IMR-90 (cell line): ENCODE measurements around the gene SRSF2. TPM values are rescaled to one million over a fixed set of nuclear protein-coding genes. Genes with fewer than 3 reads are reported as not detected.

Source experiments
- ATAC-seq: fragments of 200-7000 bp; cut with Tn5 transposase; 2 replicates; pipeline ENCODE4 v1.9.1; 2020; ENCODE audit warnings: low read depth, mild to moderate bottlenecking, moderate library complexity
- BruUV-seq: library from RNA; stranded (reverse); fragments of 400-500 nt; replicated peaks from 2 replicates; lab custom pipeline; 2021; lab: Mats Ljungman, UMichigan
- CTCF ChIA-PET: fragments of 300-600 bp; formaldehyde crosslinking; extraction: SDS; loops from one replicate; lab custom pipeline; 2021; ENCODE audit warnings: antibody characterized with exemption; lab: Yijun Ruan, JAX
- POLR2A ChIA-PET: fragments of 300-600 bp; sonication (Branson Sonifier 250); formaldehyde crosslinking; loops from one replicate; lab custom pipeline; 2022; ENCODE audit warnings: antibody characterized with exemption; ENCODE audit not compliant: unreplicated experiment; lab: Charles Lee
- DNase-seq: peaks from one replicate; pipeline ENCODE4 v3.0.0; 2013
- H2AFZ ChIP-seq: replicated peaks from 2 replicates; pipeline ENCODE3; 2013; ENCODE audit warnings: low read length, mild to moderate bottlenecking; ENCODE audit not compliant: poor library complexity
- H2AK5ac ChIP-seq: 2 replicates; pipeline ENCODE4 v1.6.1; 2013; ENCODE audit warnings: low read depth, low read length, inconsistent platforms
- H2AK9ac ChIP-seq: replicated peaks from 2 replicates; pipeline ENCODE3; 2013; ENCODE audit warnings: mild to moderate bottlenecking, low read depth, low read length, moderate library complexity; ENCODE audit not compliant: poor library complexity
- H2BK120ac ChIP-seq: 2 replicates; pipeline ENCODE4 v1.6.1; 2013; ENCODE audit warnings: low read depth, low read length, inconsistent platforms
- H2BK15ac ChIP-seq: 3 replicates; pipeline ENCODE4 v1.6.1; 2013; ENCODE audit warnings: low read depth, low read length, inconsistent platforms
- H2BK20ac ChIP-seq: 2 replicates; pipeline ENCODE4 v1.6.1; 2013; ENCODE audit warnings: low read depth, mild to moderate bottlenecking, inconsistent platforms, low read length, moderate library complexity
- H2BK5ac ChIP-seq: 2 replicates; pipeline ENCODE4 v1.6.1; 2013; ENCODE audit warnings: mild to moderate bottlenecking, low read depth, low read length, inconsistent platforms; ENCODE audit not compliant: poor library complexity, severe bottlenecking
- H3K14ac ChIP-seq: replicated peaks from 2 replicates; pipeline ENCODE4 v1.6.1; 2013; ENCODE audit warnings: low read depth, low read length, inconsistent platforms
- H3K18ac ChIP-seq: 2 replicates; pipeline ENCODE4 v1.6.1; 2013; ENCODE audit warnings: low read depth, low read length, control low read depth
- H3K23ac ChIP-seq: 2 replicates; pipeline ENCODE4 v1.6.1; 2013; ENCODE audit warnings: low read depth, low read length, inconsistent platforms
- H3K27ac ChIP-seq: 2 replicates; pipeline ENCODE4 v1.5.1; 2013; ENCODE audit warnings: mild to moderate bottlenecking, control low read depth, low read length; ENCODE audit not compliant: insufficient read depth
- H3K27me3 ChIP-seq: 2 replicates; pipeline ENCODE4 v1.6.1; 2013; ENCODE audit warnings: low read length; ENCODE audit not compliant: control insufficient read depth, insufficient read depth
- H3K36me3 ChIP-seq: 2 replicates; pipeline ENCODE4 v1.6.1; 2013; ENCODE audit warnings: low read length, mixed read lengths; ENCODE audit not compliant: control insufficient read depth, insufficient read depth
- H3K4ac ChIP-seq: 2 replicates; pipeline ENCODE4 v1.6.1; 2013; ENCODE audit warnings: low read depth, low read length, inconsistent platforms
- H3K4me1 ChIP-seq: 2 replicates; pipeline ENCODE4 v1.6.1; 2013; ENCODE audit warnings: low read length, mixed read lengths; ENCODE audit not compliant: control insufficient read depth, insufficient read depth
- H3K4me2 ChIP-seq: 2 replicates; pipeline ENCODE4 v1.6.1; 2013; ENCODE audit warnings: low read depth, mild to moderate bottlenecking, control low read depth, low read length, moderate library complexity
- H3K4me3 ChIP-seq: 2 replicates; pipeline ENCODE4 v1.5.1; 2013; ENCODE audit warnings: low read depth, mild to moderate bottlenecking, control low read depth, low read length, moderate library complexity; ENCODE audit not compliant: insufficient read depth
- H3K56ac ChIP-seq: 2 replicates; pipeline ENCODE4 v1.6.1; 2013; ENCODE audit warnings: low read length, inconsistent platforms; ENCODE audit not compliant: insufficient read depth; ENCODE audit errors: extremely low read depth
- H3K79me1 ChIP-seq, 2 experiments: 2 replicates each; pipeline ENCODE4 v1.6.1; 2013; ENCODE audit warnings: low read length in 2 of 2, inconsistent platforms in 1 of 2, low read depth in 1 of 2
- H3K9ac ChIP-seq: 2 replicates; pipeline ENCODE4 v1.6.1; 2013; ENCODE audit warnings: low read depth, low read length, control low read depth
- H3K9me1 ChIP-seq: 2 replicates; pipeline ENCODE4 v1.6.1; 2013; ENCODE audit warnings: low read length, inconsistent platforms; ENCODE audit not compliant: insufficient read depth
- H3K9me3 ChIP-seq: 2 replicates; pipeline ENCODE4 v1.6.1; 2013; ENCODE audit warnings: low read length; ENCODE audit not compliant: control insufficient read depth, insufficient read depth
- H4K20me1 ChIP-seq: 2 replicates; pipeline ENCODE4 v1.6.1; 2013; ENCODE audit warnings: low read length, inconsistent platforms; ENCODE audit not compliant: insufficient read depth
- H4K5ac ChIP-seq: 2 replicates; pipeline ENCODE4 v1.6.1; 2013; ENCODE audit warnings: mild to moderate bottlenecking, low read depth, low read length, control low read depth
- H4K8ac ChIP-seq, 2 experiments: 2 replicates each; pipeline ENCODE4 v1.6.1; 2013; ENCODE audit warnings: low read depth in 2 of 2, low read length in 2 of 2, control low read depth in 1 of 2, inconsistent platforms in 1 of 2
- H4K91ac ChIP-seq: 2 replicates; pipeline ENCODE4 v1.6.1; 2013; ENCODE audit warnings: low read depth, low read length, inconsistent platforms; ENCODE audit not compliant: insufficient read depth
- MAFK ChIP-seq: IDR thresholded peaks from 2 replicates; pipeline ENCODE4 v1.6.1; 2012; ENCODE audit warnings: low read depth, low read length, improper control_type of control experiment
- MXI1 ChIP-seq: IDR thresholded peaks from 2 replicates; pipeline ENCODE4 v1.6.1; 2012; ENCODE audit warnings: low read depth, mild to moderate bottlenecking, low read length, moderate library complexity, borderline replicate concordance
- WGBS, 2 experiments: methylation state at CpG; one replicate each; pipeline versions ENCODE4 v1.1.5 to v1.1.7; 2013; ENCODE audit warnings: missing lambda C conversion rate in 2 of 2; ENCODE audit not compliant: insufficient read length in 1 of 2; ENCODE audit errors: extremely low coverage in 2 of 2; 5-methylcytosine and 5-hydroxymethylcytosine counted together
- dilution Hi-C: fragments of 300-500 bp; cut with HindIII; formaldehyde crosslinking; loops from one replicate; pipeline ENCODE4 v1.14.3; 2018; ENCODE audit warnings: low sequenced_read_pairs; ENCODE audit not compliant: unreplicated experiment
- in situ Hi-C: fragments of 300-500 bp; cut with MboI; formaldehyde crosslinking; loops from 3 replicates; pipeline ENCODE4 v1.14.3; 2019; ENCODE audit warnings: low sequenced_read_pairs, inconsistent platforms, mixed read lengths
- intact Hi-C: fragments of 100-400 bp; cut with micrococcal nuclease; formaldehyde crosslinking; loops from 2 replicates; pipeline ENCODE4 v1.10.0; 2022
- polyA plus RNA-seq, 3 experiments: library from polyadenylated mRNA; depleted of rRNA; stranded (reverse); fragments of >200 nt; gene quantifications; 2 replicates each; pipeline ENCODE4 v1.2.3, GENCODE V29; 2012; ENCODE audit warnings: low replicate concordance in 1 of 3
- total RNA-seq: library from RNA; depleted of rRNA; stranded (reverse); fragments of >200 nt; gene quantifications from 2 replicates; pipeline ENCODE4 v1.2.3, GENCODE V29; 2012

The SRSF2 gene
- total and polyA plus RNA-seq, 2 of the 4 experiments (the other 2 are of a cell fraction) = 98.0 to 296 TPM

DNA sequence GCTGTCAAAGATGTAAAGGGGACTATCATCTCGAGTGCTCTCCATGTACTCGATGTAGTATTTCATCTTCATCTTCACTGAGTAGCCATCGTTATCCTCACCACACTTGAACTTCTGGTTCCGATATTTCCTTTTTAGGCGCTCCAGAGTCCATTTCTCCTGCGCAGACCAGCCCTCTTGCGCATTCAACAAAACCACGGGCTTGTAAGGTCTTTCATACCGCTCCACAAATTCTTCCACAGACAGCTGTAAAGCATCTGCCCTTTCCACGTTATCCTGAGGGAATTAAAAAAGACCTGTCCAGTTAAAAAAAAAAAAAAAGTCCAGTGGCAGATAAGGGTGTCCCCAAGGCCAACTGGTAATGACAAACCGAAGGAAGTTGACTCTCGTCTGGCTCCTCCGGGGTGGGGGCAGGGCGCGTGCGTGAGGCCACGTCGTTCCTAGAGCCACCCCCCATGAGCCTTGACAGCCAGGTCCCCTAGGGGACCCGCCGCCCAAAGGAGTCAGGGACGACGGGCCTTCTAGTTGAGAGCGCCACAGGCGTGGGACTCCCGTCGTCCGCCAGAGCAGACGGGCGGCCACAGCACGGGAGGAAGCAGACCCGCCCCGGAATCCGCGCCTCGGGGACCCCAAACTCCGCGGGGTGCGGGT is 11.4 kb downstream of the SRSF2 start:
- ATAC-seq = peak; percentile 15
- Histone ChIP-seq H4K5ac (peak overlapping the region; percentile 21), H2BK5ac (peak overlapping the region; percentile 94), H2AFZ (peak overlapping the region; percentile 97), H3K36me3 (peaks cover 34% of the 10 kb centered on the region), H2AK5ac (peak overlapping the region; percentile 93), H3K27ac (peak overlapping the region; percentile 93), H3K56ac (peak overlapping the region; percentile 86), H3K27me3 (no peaks in the 10 kb centered on the region), H4K20me1 (peaks cover 43% of the 10 kb centered on the region), H4K8ac (peak overlapping the region; percentile 52 to 92; a peak in 2 of 4 replicates), H2BK120ac (peak overlapping the region; percentile 67; the same call in 1 of the 2 replicates), H3K9me1 (peaks cover 2% of the 10 kb centered on the region; the same call in 1 of the 2 replicates), H3K14ac (peak overlapping the region; percentile 94), H3K4me3 (peak overlapping the region; percentile 81), H3K4ac (peak overlapping the region; percentile 92), H4K91ac (peak overlapping the region; percentile 87; the same call in 1 of the 2 replicates), H3K79me1 (peaks cover 27 to 68% of the 10 kb centered on the region in 2 experiments), H3K4me1 (peaks cover 6% of the 10 kb centered on the region), H3K9me3 (no peaks in the 10 kb centered on the region), H3K18ac (peak overlapping the region; percentile 6; the same call in 1 of the 2 replicates), H2BK20ac (no peak overlapping the region), H2BK15ac (no peak overlapping the region), H2AK9ac (peak overlapping the region; percentile 100), H3K4me2 (peak overlapping the region; percentile 92), H3K9ac (peak overlapping the region; percentile 94), H3K23ac (peak overlapping the region; percentile 88)
- in situ Hi-C loops (no loop called here), dilution Hi-C loops (no loop called here), intact Hi-C loops (loop anchor here (1.0 to 2.0 kb wide), 2 partner anchors 9 to 341 kb away; no protein-coding TSS in a partner anchor)
- WGBS, 2 experiments = 16% methylated on average over 19 of the region's 38 CpGs; no CpG with 5 or more reads in 1 of the 2 experiments
- DNase-seq = peak; percentile 40
- CTCF ChIA-PET = no interaction called here
- POLR2A ChIA-PET = interaction anchor here (0.9 kb wide), 1 partner anchor 9 kb away, joined by 3 read pairs; no protein-coding TSS in a partner anchor
- TF ChIP-seq MXI1 (0 out of 2 replicates have a peak, but pooled peaks have one; percentile 17), MAFK (no peak)
- TSS peak; percentile 63 for BruUV-seq
